IPS-NIHi7 (cell line): Measurements from ENCODE around the gene VSIG8.

Source experiments
- DNase-seq: peaks from one replicate; pipeline ENCODE4 v3.0.0; 2012; ENCODE audit warnings: mixed read lengths; ENCODE audit errors: extremely low spot score

VSIG8 gene

DNA sequence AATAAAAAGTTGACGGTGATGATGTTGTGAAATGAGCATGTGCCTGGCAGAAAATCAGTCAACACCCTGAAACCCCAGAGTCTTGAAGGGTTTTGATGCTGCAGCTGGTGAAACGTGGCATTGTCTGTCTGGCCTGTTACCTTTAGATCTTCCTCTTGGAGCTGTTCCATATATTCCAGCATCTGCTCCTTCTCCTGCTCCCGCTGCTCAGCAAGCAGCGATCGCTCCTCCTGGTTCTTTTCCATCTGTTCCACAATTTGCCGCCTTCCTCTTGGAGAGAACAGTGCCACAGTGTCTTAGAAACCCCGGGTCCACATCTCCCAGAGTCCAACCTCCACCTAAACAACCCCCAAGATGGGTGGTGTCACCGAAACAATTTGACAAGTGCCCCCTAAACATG lies 21.8 kb upstream of the VSIG8 start:
- no peak for DNase-seq

- no peak for DNase-seq
Observed at GRCh38 chr1:159883134-159883533, 20.7 kb upstream of the VSIG8 start.

GRCh38 chr1:159882527-159882862 lies 20.0 kb upstream of the VSIG8 start:
- no peak for DNase-seq

GRCh38 chr1:159881622-159882526 lies 19.4 kb upstream of the VSIG8 start:
- no peak for DNase-seq

- DNase-seq = no peak
Observed at GRCh38 chr1:159880430-159880829, 18.0 kb upstream of the VSIG8 start.

DNA sequence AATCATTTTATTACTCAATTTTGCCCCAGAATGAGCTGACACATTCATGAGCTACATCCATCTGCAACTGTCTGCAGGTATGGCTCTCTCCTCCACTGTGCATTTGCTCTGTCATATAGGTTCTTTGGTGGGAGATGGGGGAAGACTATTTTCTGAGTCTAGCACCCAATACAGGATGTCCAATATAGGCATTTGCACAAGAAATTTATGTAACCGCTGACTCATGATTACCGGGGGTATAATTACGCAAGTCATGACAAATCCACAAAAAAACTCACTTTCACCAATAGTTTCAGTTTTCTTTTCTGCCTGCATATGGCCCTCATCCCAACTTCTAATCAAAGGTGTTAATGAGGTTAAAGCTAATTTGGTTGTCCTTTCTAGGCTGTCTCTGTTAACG lies 17.5 kb upstream of the VSIG8 start:
- no peak for DNase-seq

- no peak for DNase-seq
Observed at GRCh38 chr1:159879136-159879535, 16.7 kb upstream of the VSIG8 start.

DNA sequence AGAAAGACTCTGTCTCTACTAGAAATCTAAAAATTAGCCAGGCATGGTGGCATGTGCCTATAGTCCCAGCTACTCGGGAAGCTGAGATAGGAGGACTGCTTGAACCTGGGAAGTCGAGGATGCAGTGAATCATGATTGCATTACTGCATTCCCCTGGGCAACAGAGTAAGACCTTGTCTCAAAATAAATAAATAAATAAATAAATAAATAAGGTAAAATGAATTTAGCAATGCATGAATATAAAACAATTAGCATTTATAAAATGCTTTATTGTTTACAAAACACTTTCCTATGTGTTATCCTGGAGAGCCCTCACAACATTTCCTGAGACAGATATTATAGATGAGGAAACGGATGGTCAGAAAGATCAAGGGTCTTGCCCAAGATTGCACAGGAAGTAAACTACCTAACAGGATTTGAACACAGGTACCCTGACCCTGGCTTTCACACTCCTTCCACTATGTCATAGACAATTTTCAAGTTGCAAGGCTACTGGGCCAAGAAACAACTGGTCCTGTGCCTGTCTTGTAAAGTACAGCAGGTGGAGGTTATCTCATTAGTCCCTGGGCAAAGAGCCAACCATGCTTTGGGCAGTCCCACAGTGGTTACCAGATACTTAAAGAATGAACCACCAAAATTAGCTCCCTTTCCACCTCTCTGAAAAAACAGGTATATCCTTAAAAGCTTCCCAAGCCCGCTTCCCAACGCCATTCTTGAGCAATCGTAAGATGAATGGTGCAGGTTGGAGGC lies 15.4 kb upstream of the VSIG8 start:
- DNase-seq = no peak

GRCh38 chr1:159873530-159874143 lies 11.2 kb upstream of the VSIG8 start:
- DNase-seq = no peak

- no peak for DNase-seq
Observed at GRCh38 chr1:159872891-159873290, 10.4 kb upstream of the VSIG8 start.

- no peak for DNase-seq
Observed at GRCh38 chr1:159870704-159871103, 8.2 kb upstream of the VSIG8 start.

- no peak for DNase-seq
Observed at GRCh38 chr1:159869607-159870006, 7.2 kb upstream of the VSIG8 start.

GRCh38 chr1:159869173-159869572 lies 6.7 kb upstream of the VSIG8 start:
- DNase-seq = peak; percentile 40

DNA sequence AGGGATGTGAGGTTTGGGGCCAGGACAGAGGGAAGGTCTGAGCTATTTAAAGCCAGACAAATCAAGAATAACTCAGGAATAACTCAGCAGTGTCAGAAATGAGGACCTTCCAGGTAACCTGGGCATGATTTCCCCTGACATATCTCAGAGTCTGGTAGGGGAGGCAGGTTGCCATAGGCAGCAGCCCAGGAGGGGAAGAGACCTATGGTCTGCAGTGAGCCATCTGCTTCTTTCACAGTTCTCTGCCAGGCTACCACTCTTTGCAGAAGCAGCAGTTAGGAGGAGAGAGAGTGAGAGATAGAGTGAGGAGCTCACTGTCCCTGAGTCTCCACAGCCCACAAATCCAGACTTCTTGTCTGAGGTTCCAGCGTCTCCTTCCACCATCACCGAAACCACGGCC lies 6.3 kb upstream of the VSIG8 start:
- DNase-seq = no peak

DNA sequence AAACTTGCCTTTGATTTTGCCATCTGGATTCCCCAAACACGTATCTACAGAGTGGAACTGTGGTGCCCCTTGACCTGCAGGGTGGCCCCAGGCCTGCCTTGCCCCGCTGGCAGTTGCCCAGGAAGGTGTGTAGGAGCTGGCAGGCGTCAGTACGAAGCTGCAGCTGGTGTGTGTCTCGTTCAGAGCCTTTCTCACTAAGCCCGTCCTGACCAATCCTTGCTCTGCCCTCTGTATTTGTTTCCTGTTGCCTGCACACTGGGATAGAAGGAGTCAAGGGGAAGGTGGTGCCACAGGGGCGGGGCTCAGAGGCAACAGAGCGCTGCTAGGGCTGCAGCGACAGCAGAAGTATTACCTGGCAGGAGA lies 5.2 kb upstream of the VSIG8 start:
- DNase-seq = peak; percentile 69

DNA sequence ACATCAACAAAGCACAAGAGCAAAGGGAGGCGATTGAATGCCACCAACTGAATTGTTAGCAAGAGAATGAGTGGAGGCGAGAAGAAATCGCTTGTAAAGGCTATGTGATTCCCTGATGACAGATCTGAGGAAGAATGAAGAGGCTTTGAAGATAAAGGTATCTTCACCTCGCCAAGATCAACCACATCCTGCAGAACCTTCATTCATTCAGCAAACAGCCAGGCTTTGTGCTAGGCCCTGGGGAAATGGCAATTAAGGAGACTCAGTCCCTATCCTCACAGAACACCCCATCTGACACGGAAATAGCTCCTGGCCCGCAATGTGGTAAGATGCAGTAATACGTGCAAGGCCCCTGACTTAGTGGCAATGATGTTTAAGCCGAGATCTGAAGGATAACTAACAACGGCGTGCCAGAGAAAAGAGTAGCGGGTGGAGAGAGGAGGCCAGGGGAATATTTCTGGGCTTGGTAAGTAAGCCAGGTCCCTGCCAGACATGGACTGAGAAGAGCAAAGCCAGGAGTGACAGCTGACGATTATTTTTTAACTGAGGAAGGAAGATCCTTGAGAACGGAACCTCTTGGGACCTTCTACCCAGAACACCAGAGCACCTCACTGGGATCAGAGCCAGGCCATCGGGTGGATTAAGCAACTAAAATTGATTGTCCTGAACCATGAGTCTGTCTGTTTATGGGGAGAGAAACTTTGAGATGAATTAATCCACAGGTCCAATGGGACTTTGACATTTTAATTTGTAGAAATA lies 4.6 kb upstream of the VSIG8 start:
- no peak for DNase-seq

GRCh38 chr1:159866066-159866465 lies 3.6 kb upstream of the VSIG8 start:
- DNase-seq = no peak

GRCh38 chr1:159864262-159864661 lies 1.8 kb upstream of the VSIG8 start:
- DNase-seq = no peak

GRCh38 chr1:159862031-159862430 lies 426 bp downstream of the VSIG8 start:
- no peak for DNase-seq

DNA sequence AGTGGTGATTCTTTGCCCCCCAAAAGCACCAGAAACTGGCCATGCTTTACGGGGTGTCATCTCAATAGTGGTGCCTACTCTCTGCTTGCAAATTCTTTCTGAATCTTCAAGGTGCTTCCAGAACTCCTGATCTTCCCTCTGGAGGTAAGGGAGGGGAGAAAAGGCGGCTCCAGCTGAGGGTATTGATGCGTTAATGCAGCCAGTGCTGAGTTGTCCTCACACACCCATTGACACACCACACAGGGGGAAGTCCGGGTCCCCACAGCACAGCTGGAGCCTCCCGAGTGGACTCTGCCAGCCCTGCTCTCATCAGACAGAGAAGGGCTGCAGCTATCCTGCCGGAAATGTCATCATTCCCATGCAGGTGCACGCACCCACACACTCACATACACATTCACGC lies 1.2 kb downstream of the VSIG8 start:
- no peak for DNase-seq

DNA sequence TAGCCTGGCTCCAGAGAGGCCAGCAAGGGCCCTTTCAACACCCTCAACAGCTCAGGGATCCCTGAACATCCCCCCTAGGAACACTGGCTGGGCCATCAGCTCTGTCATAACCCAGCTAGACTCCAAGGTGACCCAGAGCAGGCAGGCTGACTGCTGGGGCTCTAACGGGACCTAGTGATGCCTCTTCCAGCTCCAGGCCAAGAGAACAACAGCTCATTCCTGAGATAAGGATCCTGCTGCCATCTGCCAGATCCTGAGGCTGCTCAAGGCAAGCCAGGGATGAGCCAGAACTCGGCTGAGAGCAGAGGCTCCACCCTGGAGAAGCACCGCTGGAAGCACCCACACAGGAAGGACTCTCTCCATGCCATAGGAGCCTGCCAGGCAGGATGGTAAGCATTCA lies 2.0 kb downstream of the VSIG8 start:
- DNase-seq = no peak

GRCh38 chr1:159859767-159860322 lies 2.6 kb downstream of the VSIG8 start:
- DNase-seq = no peak
